Liver (tissue), 3 donors: Measurements from ENCODE around the gene NARF.
"Not testable (repeated sequence)": the region's sequence is repeated elsewhere in the genome, so short reads cannot be mapped to it uniquely, and the experiment has no call there.

Source experiments
- FOXA1 ChIP-seq: IDR thresholded peaks from 2 replicates; pipeline ENCODE4 v1.6.1; 2016; ENCODE audit warnings: antibody characterized with exemption
- GABPA ChIP-seq, 2 donors: IDR thresholded peaks in 1 of 2; conservative IDR thresholded peaks in 1 of 2; 2 replicates each; pipeline ENCODE4 v1.6.1; 2016; ENCODE audit warnings: antibody characterized with exemption in 2 of 2, mild to moderate bottlenecking in 1 of 2, moderate library complexity in 1 of 2
- HNF4G ChIP-seq: IDR thresholded peaks from 2 replicates; pipeline ENCODE4 v1.6.1; 2016; ENCODE audit warnings: antibody characterized with exemption
- JUND ChIP-seq, 2 donors: IDR thresholded peaks; 2 replicates each; pipeline ENCODE4 v1.6.1; 2016; ENCODE audit warnings: antibody characterized with exemption in 2 of 2
- TF ChIP-seq, protein P1 (sequence below): fragments of 150-350 bp; IDR thresholded peaks from 2 replicates; pipeline ENCODE4 v1.5.1; 2017; ENCODE audit warnings: improper control_type of control experiment, low read depth, low read length; ENCODE audit not compliant: missing input control
- donor health status: healthy.
- donor health status: healthy.

- TF ChIP-seq, protein P1, sequence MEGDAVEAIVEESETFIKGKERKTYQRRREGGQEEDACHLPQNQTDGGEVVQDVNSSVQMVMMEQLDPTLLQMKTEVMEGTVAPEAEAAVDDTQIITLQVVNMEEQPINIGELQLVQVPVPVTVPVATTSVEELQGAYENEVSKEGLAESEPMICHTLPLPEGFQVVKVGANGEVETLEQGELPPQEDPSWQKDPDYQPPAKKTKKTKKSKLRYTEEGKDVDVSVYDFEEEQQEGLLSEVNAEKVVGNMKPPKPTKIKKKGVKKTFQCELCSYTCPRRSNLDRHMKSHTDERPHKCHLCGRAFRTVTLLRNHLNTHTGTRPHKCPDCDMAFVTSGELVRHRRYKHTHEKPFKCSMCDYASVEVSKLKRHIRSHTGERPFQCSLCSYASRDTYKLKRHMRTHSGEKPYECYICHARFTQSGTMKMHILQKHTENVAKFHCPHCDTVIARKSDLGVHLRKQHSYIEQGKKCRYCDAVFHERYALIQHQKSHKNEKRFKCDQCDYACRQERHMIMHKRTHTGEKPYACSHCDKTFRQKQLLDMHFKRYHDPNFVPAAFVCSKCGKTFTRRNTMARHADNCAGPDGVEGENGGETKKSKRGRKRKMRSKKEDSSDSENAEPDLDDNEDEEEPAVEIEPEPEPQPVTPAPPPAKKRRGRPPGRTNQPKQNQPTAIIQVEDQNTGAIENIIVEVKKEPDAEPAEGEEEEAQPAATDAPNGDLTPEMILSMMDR, result not testable (repeated sequence)
- not testable (repeated sequence) for TF ChIP-seq GABPA (IDR thresholded peaks at IDR 0.05 in 1 of 2, conservative IDR thresholded peaks at IDR 0.05 in 1 of 2); FOXA1; HNF4G; JUND (IDR thresholded peaks at IDR 0.05)
These were observed 55.3 kb downstream of the NARF start for GRCh38 chr17:82513864-82514263.
